Right lung (tissue), 10 donors: ENCODE measurements around the gene PTPRF. TPM values are rescaled to one million over a fixed set of nuclear protein-coding genes. Genes with fewer than 3 reads are reported as not detected.
"Not testable (repeated sequence)": the region's sequence is repeated elsewhere in the genome, so short reads cannot be mapped to it uniquely, and the experiment has no call there.

Experiments used
- DNase-seq, 2 donors: peaks; one replicate each; pipeline ENCODE4 v3.0.0-alpha.2; 2013
- long read RNA-seq, 8 donors: transcript quantifications; one replicate each; lab custom pipeline, GENCODE V29; 2026
- polyA plus RNA-seq, 5 donors: library from polyadenylated mRNA; unstranded; fragments of 120-200 nt; gene quantifications; one replicate each; pipeline versions ENCODE4 v1.2.1 to v1.2.3, GENCODE V29; 2013; ENCODE audit warnings: inconsistent platforms in 1 of 5, low replicate concordance in 1 of 5; ENCODE audit not compliant: insufficient read length in 5 of 5, insufficient read depth in 1 of 5

PTPRF gene
- 100 to 1,000 TPM; 138 to 245 (median 157) TPM for polyA plus RNA-seq
- long read RNA-seq, donor 1, full-length matches to known transcripts: 3 of 124 reads
- long read RNA-seq, donor 1, partial matches to known transcripts: 121 of 124 reads
- long read RNA-seq, donor 1, other reads (novel, unspliced or antisense): 0 of 124 reads
- long read RNA-seq, donor 2, full-length matches to known transcripts: 3 of 3 reads
- long read RNA-seq, donor 2, partial matches to known transcripts: 0 of 3 reads
- long read RNA-seq, donor 2, other reads (novel, unspliced or antisense): 0 of 3 reads
- long read RNA-seq, donor 3, full-length matches to known transcripts: 1 of 100 reads
- long read RNA-seq, donor 3, partial matches to known transcripts: 99 of 100 reads
- long read RNA-seq, donor 3, other reads (novel, unspliced or antisense): 0 of 100 reads
- long read RNA-seq, donor 4, full-length matches to known transcripts: 1 of 34 reads
- long read RNA-seq, donor 4, partial matches to known transcripts: 33 of 34 reads
- long read RNA-seq, donor 4, other reads (novel, unspliced or antisense): 0 of 34 reads
- long read RNA-seq, donor 5, partial matches to known transcripts: 48 of 48 reads
- long read RNA-seq, donor 5, other reads (novel, unspliced or antisense): 0 of 48 reads
- long read RNA-seq, donor 6, full-length matches to known transcripts: 3 of 67 reads
- long read RNA-seq, donor 6, partial matches to known transcripts: 64 of 67 reads
- long read RNA-seq, donor 6, other reads (novel, unspliced or antisense): 0 of 67 reads
- long read RNA-seq, donor 7, partial matches to known transcripts: 92 of 92 reads
- long read RNA-seq, donor 7, other reads (novel, unspliced or antisense): 0 of 92 reads
- long read RNA-seq, donor 8, partial matches to known transcripts: 7 of 7 reads
- long read RNA-seq, donor 8, other reads (novel, unspliced or antisense): 0 of 7 reads

GRCh38 chr1:43530483-43531106, at the start of gene PTPRF:
PTPRF (plus strand) TSS chr1:43530883; CDS start chr1:43545076, 14,193 bp downstream.
- DNase-seq: no peak

GRCh38 chr1:43481491-43481890, 49.2 kb upstream of the PTPRF start:
- DNase-seq: peak; percentile 67 to 75

GRCh38 chr1:43482215-43482614, 48.5 kb upstream of the PTPRF start:
- peak; percentile 64 to 73 for DNase-seq

GRCh38 chr1:43484367-43484766, 46.3 kb upstream of the PTPRF start:
- DNase-seq: no peak

GRCh38 chr1:43488165-43488564, 42.5 kb upstream of the PTPRF start:
- no peak for DNase-seq

GRCh38 chr1:43491061-43491460, 39.6 kb upstream of the PTPRF start:
- no peak for DNase-seq

GRCh38 chr1:43492826-43493225, 37.9 kb upstream of the PTPRF start:
- DNase-seq: peak; percentile 41 to 45

- peak in 1 of 2 donors; percentile 25 for DNase-seq
These were observed 36.8 kb upstream of the PTPRF start for GRCh38 chr1:43493661-43494450.

- DNase-seq: no peak
These were observed 35.5 kb upstream of the PTPRF start for GRCh38 chr1:43495204-43495603.

- DNase-seq: no peak
These were observed 30.8 kb upstream of the PTPRF start for GRCh38 chr1:43499898-43500297.

GRCh38 chr1:43501806-43502205, 28.9 kb upstream of the PTPRF start:
- DNase-seq: not testable (repeated sequence)

GRCh38 chr1:43503534-43503933, 27.1 kb upstream of the PTPRF start:
- DNase-seq: no peak

GRCh38 chr1:43505077-43505780, 25.5 kb upstream of the PTPRF start:
- DNase-seq: no peak

GRCh38 chr1:43506233-43506632, 24.4 kb upstream of the PTPRF start:
- no peak for DNase-seq

- DNase-seq: no peak
These were observed 23.1 kb upstream of the PTPRF start for GRCh38 chr1:43507296-43508295.

- DNase-seq: no peak
These were observed 21.5 kb upstream of the PTPRF start for GRCh38 chr1:43509007-43509739.

GRCh38 chr1:43509740-43510375, 20.8 kb upstream of the PTPRF start:
- no peak for DNase-seq

GRCh38 chr1:43510621-43511020, 20.1 kb upstream of the PTPRF start:
- DNase-seq: no peak
